Breast epithelium (tissue), 4 donors: ENCODE results near the gene FLAD1. TPM values are rescaled to one million over a fixed set of nuclear protein-coding genes. Genes with fewer than 3 reads are reported as not detected.

Experiments
- DNase-seq, 2 donors: peaks; one replicate each; pipeline ENCODE4 v3.0.0-alpha.2; 2019; ENCODE audit warnings: low spot score in 2 of 2
- H3K27ac ChIP-seq, 2 donors: fragments of 200-600 bp; sonication (generic) in 1 of 2; one replicate each; pipeline ENCODE4 v1.5.1; 2016 to 2019; ENCODE audit warnings: mild to moderate bottlenecking in 1 of 2
- H3K27me3 ChIP-seq, 2 donors: fragments of 200-600 bp; sonication (generic) in 1 of 2; one replicate each; pipeline versions ENCODE4 v1.5.1 to v1.6.0; 2017 to 2019; ENCODE audit warnings: control low read depth in 1 of 2, mild to moderate bottlenecking in 1 of 2
- H3K36me3 ChIP-seq: fragments of 200-600 bp; one replicate; pipeline ENCODE4 v1.5.1; 2019
- H3K4me1 ChIP-seq, 2 donors: fragments of 200-600 bp; sonication (generic); one replicate each; pipeline ENCODE4 v1.5.1; 2016 to 2019; ENCODE audit warnings: control low read depth in 1 of 2
- H3K4me3 ChIP-seq, 3 donors: fragments of 200-600 bp; sonication (generic); 1 replicate in 2 of 3; 2 replicates in 1 of 3; pipeline ENCODE4 v1.5.1; 2016 to 2019; ENCODE audit warnings: mild to moderate bottlenecking in 3 of 3, moderate library complexity in 2 of 3
- H3K9me3 ChIP-seq, 2 donors: fragments of 200-600 bp; sonication (generic) in 1 of 2; one replicate each; pipeline ENCODE4 v1.5.1; 2016 to 2019; ENCODE audit warnings: control low read depth in 1 of 2
- POLR2A ChIP-seq: fragments of 450-650 bp; IDR thresholded peaks from one replicate; pipeline ENCODE4 v1.6.1; 2016; ENCODE audit warnings: antibody characterized with exemption, mild to moderate bottlenecking, moderate library complexity
- POLR2AphosphoS5 ChIP-seq, 3 donors: sonication (generic); formaldehyde crosslinking; IDR thresholded peaks; one replicate each; pipeline ENCODE4 v1.6.1; 2017; ENCODE audit warnings: antibody characterized with exemption in 3 of 3
- intact Hi-C: fragments of 100-400 bp; cut with DNase I; formaldehyde crosslinking; loops from one replicate; pipeline ENCODE4 v1.15.1; 2023; ENCODE audit warnings: low total_unique reads
- total RNA-seq, 3 donors: library from RNA; depleted of rRNA; stranded (reverse); fragments of >200 nt; gene quantifications; one replicate each; pipeline ENCODE4 v1.1.0, GENCODE V29; 2016
- TF ChIP-seq, protein P1 (sequence below), 3 donors: fragments of 450-650 bp; IDR thresholded peaks; one replicate each; pipeline ENCODE4 v1.5.1; 2016 to 2017; ENCODE audit warnings: antibody characterized with exemption in 3 of 3, mild to moderate bottlenecking in 3 of 3, moderate library complexity in 3 of 3

The FLAD1 gene
- total RNA-seq, 3 donors from 2014 or later: 27.0 to 42.7 (median 39.3) TPM

DNA sequence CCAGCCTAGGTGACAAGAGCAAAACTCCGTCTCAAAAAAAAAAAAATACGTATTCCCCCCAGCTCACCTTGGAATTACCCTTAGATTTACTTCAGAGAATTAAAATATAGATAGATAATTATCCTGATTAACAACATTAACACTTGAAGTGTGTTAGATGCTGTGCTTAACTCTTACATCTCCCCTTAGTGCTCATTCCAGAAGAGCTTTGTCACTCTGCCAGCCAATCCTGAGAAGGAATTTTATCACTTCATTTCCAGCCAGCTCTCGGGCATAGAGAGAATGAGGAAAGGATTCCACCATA lies 11.0 kb upstream of the FLAD1 start:
- H3K4me1 ChIP-seq: peaks cover 14 to 26% of the 10 kb centered on the region in 2 donors

DNA sequence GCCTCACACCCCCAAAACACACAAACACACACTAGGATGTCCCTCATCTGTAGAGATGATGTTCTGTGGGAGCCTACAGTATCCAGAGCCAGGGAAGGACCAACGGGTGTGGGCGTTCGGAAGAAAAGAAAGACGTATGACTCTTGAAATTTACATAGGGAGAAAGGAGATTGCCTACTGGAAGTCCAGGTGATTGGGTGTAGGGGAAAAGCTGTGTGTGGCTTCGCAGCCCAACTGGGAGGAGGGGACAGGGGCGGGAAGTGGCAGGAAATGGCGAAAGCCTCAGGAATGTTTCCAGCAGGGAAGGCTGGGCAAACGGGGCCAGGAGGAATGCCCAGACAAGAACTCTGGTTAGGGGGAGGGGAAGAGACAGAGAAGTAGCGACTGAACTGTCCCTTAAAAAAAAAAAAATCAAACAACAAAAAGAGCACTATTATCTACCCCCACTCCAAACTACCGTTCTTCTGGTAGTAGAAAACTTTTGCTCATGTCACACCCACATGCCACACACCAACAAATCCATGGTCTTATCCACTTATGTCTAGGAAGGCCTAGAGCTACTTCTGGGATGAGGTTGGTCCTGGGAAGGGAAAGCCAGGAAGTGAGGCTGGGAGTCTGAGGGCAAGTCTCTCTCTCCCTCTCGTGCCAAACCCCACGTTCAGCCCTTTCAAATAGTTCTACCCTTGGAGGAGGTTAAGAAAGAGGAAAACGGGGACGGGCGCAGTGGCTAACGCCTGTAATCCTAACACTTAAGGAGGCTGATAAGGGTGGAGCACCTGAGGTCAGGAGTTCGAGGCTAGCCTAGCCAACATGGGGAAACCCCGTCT lies 10.4 kb upstream of the FLAD1 start:
- intact Hi-C loops: no loop called here
- Histone ChIP-seq H3K27me3 (no peaks in the 10 kb centered on the region), H3K27ac (peak overlapping the region; percentile 99 to 100), H3K36me3 (no peaks in the 10 kb centered on the region), H3K4me3 (peak overlapping the region; percentile 57 to 76 (median 76)), H3K4me1 (peaks cover 14 to 26% of the 10 kb centered on the region in 2 donors), H3K9me3 (no peaks in the 10 kb centered on the region)
- peak; percentile 56 to 91 (median 66) for TF ChIP-seq POLR2AphosphoS5 (IDR thresholded peaks at IDR 0.05)
- TF ChIP-seq, protein P1, sequence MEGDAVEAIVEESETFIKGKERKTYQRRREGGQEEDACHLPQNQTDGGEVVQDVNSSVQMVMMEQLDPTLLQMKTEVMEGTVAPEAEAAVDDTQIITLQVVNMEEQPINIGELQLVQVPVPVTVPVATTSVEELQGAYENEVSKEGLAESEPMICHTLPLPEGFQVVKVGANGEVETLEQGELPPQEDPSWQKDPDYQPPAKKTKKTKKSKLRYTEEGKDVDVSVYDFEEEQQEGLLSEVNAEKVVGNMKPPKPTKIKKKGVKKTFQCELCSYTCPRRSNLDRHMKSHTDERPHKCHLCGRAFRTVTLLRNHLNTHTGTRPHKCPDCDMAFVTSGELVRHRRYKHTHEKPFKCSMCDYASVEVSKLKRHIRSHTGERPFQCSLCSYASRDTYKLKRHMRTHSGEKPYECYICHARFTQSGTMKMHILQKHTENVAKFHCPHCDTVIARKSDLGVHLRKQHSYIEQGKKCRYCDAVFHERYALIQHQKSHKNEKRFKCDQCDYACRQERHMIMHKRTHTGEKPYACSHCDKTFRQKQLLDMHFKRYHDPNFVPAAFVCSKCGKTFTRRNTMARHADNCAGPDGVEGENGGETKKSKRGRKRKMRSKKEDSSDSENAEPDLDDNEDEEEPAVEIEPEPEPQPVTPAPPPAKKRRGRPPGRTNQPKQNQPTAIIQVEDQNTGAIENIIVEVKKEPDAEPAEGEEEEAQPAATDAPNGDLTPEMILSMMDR (IDR thresholded peaks at IDR 0.05): no peak
- TF ChIP-seq POLR2A: peak; percentile 17
- DNase-seq: peak; percentile 70 to 91

More for the DNA sequence above, 11.0 kb upstream of the FLAD1 start:
- Histone ChIP-seq H3K36me3 (no peaks in the 10 kb centered on the region), H3K27me3 (no peaks in the 10 kb centered on the region), H3K27ac (peak overlapping the region; percentile 99 to 100), H3K4me3 (peak overlapping the region in 2 of 3 donors; percentile 76), H3K9me3 (no peaks in the 10 kb centered on the region)
- intact Hi-C loops: no loop called here
- TF ChIP-seq, protein P1 (IDR thresholded peaks at IDR 0.05): no peak
- no peak for TF ChIP-seq POLR2AphosphoS5 (IDR thresholded peaks at IDR 0.05)
- TF ChIP-seq POLR2A: no peak
- no peak for DNase-seq

DNA sequence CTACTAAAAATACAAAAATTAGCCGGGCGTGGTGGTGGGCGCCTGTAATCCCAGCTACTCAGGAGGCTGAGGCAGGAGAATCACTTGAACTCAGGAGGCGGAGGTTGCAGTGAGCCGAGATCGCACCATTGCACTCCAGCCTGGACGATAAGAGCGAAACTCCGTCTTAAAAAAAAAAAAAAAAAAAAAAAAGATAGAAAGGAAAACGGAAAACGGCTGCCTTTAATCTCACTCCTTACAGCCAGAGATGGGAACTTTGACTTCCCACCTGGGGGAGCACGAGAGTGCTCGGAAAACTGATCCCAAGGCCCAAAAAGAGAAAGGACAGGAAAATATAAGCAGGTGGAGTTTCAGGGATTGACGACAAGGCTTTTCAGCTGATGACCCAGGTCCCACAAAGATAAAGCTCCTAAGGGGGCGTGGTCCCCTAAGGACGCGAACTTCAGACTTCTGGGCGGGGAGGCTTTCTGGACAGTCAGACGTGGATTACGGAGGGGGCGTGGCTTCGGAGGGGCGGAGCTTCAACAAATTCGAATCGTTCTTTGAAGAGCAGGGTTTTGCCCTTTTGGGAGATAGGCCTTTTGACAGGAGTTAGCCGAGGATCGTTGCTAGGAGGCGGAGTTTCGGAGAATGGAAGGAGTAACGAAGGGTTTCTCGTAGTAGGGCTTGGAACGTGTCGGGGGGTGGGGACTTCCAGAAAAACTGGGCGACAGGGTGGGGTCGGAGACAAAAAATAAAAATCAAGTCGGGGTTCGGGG lies 9.6 kb upstream of the FLAD1 start:
- DNase-seq: peak; percentile 97 to 99
- Histone ChIP-seq H3K9me3 (no peaks in the 10 kb centered on the region), H3K4me1 (peaks cover 14 to 26% of the 10 kb centered on the region in 2 donors), H3K4me3 (peak overlapping the region; percentile 57 to 76 (median 76)), H3K27ac (peak overlapping the region; percentile 99 to 100), H3K36me3 (no peaks in the 10 kb centered on the region), H3K27me3 (no peaks in the 10 kb centered on the region)
- TF ChIP-seq POLR2A (peak; percentile 38), POLR2AphosphoS5 (IDR thresholded peaks at IDR 0.05) (peak in 2 of 3 donors; percentile 5 to 37)
- TF ChIP-seq, protein P1 (IDR thresholded peaks at IDR 0.05): peak in 1 of 3 donors; percentile 44
- intact Hi-C loops: no loop called here

DNA sequence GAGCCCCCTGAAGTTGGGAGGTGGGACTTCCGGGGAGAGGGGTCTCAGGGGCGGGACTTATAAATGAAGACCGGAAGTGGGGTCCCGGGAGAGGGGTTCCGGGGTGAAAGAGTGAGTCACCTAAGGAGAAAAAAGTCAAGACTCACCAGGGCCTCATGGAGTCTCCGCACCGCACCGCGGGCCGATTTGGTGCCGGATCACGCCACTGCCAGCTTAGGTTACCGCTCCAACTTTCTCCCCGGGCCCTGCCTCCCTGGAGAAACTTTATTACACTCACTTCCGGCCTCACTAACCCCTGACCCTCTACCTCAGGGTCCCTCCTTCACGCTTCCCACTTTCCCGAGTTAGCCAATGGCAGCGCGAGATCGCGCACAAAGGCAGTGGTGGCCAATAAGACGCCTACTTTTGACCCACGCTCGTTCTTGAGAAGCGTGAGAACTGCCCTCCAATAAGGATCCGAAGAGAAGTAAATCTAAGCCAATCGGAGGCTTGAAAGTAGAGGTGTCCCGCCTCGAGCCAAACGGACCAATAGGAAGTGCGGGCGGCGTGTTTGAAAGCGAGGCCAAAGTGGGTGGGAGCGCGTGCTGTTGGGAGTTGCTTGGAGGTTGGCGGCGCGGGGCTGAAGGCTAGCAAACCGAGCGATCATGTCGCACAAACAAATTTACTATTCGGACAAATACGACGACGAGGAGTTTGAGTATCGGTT lies 8.9 kb upstream of the FLAD1 start, which contains the start of gene CKS1B:
Gene CKS1B, plus strand, starts transcription at position 580 of the 706 bp plus-strand sequence. Its CDS starts 65 bp downstream, at position 645.
- Histone ChIP-seq H3K36me3 (no peaks in the 10 kb centered on the region), H3K4me1 (peaks cover 14 to 26% of the 10 kb centered on the region in 2 donors), H3K27me3 (no peaks in the 10 kb centered on the region), H3K9me3 (no peaks in the 10 kb centered on the region), H3K4me3 (peak within 1 kb of the TSS; percentile 57 to 76 (median 76)), H3K27ac (peak within 1 kb of the TSS; percentile 99 to 100)
- intact Hi-C loops: no loop called here
- TF ChIP-seq POLR2AphosphoS5 (IDR thresholded peaks at IDR 0.05): peak in 2 of 3 donors; percentile 71 to 82
- TF ChIP-seq, protein P1 (IDR thresholded peaks at IDR 0.05): no peak
- TF ChIP-seq POLR2A: peak; percentile 75
- DNase-seq: peak; percentile 99 to 100
